Gastrocnemius medialis (tissue), 4 donors: ENCODE results near the gene PXDN. TPM values are rescaled to one million over a fixed set of nuclear protein-coding genes. Genes with fewer than 3 reads are reported as not detected.

Source experiments
- ATAC-seq, 2 donors: fragments of 150-250 bp; one replicate each; pipeline ENCODE4 v1.9.1; 2016
- DNase-seq, 2 donors: peaks; one replicate each; pipeline ENCODE4 v3.0.0-alpha.2; 2019
- H3K27ac ChIP-seq, 4 donors: fragments of 200-600 bp; sonication (generic); 1 replicate in 1 of 4; 2 replicates in 3 of 4; pipeline ENCODE4 v1.5.1; 2016 to 2018; ENCODE audit warnings: mild to moderate bottlenecking in 2 of 4, moderate library complexity in 1 of 4
- H3K27me3 ChIP-seq, 3 donors: fragments of 200-600 bp; sonication (generic) in 2 of 3; 1 replicate in 1 of 3; 2 replicates in 2 of 3; pipeline versions ENCODE4 v1.5.1 to v1.6.0; 2016 to 2019; ENCODE audit warnings: mild to moderate bottlenecking in 1 of 3, moderate library complexity in 1 of 3
- H3K36me3 ChIP-seq, 2 donors: fragments of 200-600 bp; sonication (generic) in 1 of 2; one replicate each; pipeline ENCODE4 v1.5.1; 2017 to 2018
- H3K4me1 ChIP-seq, 2 donors: fragments of 200-600 bp; sonication (generic) in 1 of 2; one replicate each; pipeline ENCODE4 v1.5.1; 2016 to 2017; ENCODE audit warnings: mild to moderate bottlenecking in 2 of 2
- H3K4me3 ChIP-seq, 4 donors: fragments of 200-600 bp; sonication (generic) in 3 of 4; 1 replicate in 1 of 4; 2 replicates in 3 of 4; pipeline ENCODE4 v1.5.1; 2016 to 2019; ENCODE audit warnings: mild to moderate bottlenecking in 2 of 4
- H3K9me3 ChIP-seq, 3 donors: fragments of 200-600 bp; sonication (generic) in 2 of 3; 1 replicate in 1 of 3; 2 replicates in 2 of 3; pipeline ENCODE4 v1.5.1; 2016 to 2019
- CTCF ChIP-seq, 5 experiments: fragments of 450-650 bp in 3 of 5; fragments of 200-600 bp in 2 of 5; sonication (generic) in 2 of 5; IDR thresholded peaks in 4 of 5; conservative IDR thresholded peaks in 1 of 5; 1 replicate in 4 of 5; 2 replicates in 1 of 5; pipeline ENCODE4 v1.5.1; 2016 to 2019; ENCODE audit warnings: antibody characterized with exemption in 5 of 5, mild to moderate bottlenecking in 3 of 5, moderate library complexity in 3 of 5
- POLR2A ChIP-seq, 2 donors: fragments of 450-650 bp; IDR thresholded peaks; one replicate each; pipeline ENCODE4 v1.6.1; 2017; ENCODE audit warnings: antibody characterized with exemption in 2 of 2, mild to moderate bottlenecking in 2 of 2, moderate library complexity in 2 of 2
- in situ Hi-C, 4 donors: fragments of 200-750 bp; cut with MboI; loops; one replicate each; pipeline versions ENCODE4 v1.15.0 to v1.8.0; 2017; ENCODE audit warnings: low sequenced_read_pairs in 4 of 4
- intact Hi-C: fragments of 100-400 bp; cut with DNase I; formaldehyde crosslinking; loops from one replicate; pipeline ENCODE4 v1.15.1; 2023; ENCODE audit warnings: low total_unique reads
- total RNA-seq, 4 donors: library from RNA; depleted of rRNA; stranded (reverse); fragments of >200 nt; gene quantifications; one replicate each; pipeline versions ENCODE4 v1.1.0 to v1.2.3, GENCODE V29; 2016

The PXDN gene
- total RNA-seq, 4 donors from 2014 or later, result 7.8 to 13.4 (median 10.3) TPM

DNA sequence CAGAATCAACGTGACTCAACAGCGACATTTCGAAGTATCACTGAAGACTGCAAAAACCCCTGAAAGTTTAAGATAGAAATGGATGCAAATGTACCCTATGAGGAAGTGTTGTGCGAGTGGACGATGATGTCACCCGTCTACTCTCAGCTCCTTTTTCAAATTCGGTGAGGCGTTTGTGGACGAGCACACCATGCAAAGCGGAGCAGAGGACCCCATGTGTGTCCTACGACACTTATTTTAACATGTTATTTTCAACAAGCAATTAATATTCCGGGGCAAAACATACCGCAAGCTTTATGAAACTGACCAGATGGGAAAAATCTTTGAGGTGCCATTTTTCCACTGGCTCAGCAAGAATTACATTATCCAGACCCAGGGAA, 2.0 kb downstream of the PXDN start:
- H3K27me3 ChIP-seq, result peaks cover 6 to 17% (median 17%) of the 10 kb centered on the region in 3 donors
- in situ Hi-C loops, result no loop called here
- H3K9me3 ChIP-seq, result no peaks in the 10 kb centered on the region
- peaks cover 3 to 12% of the 10 kb centered on the region in 2 donors for H3K4me1 ChIP-seq
- DNase-seq (no peak), ATAC-seq (no peak)
- intact Hi-C loops, result loop anchor here (2.0 kb wide), 1 partner anchor 89 kb away; no protein-coding TSS in a partner anchor
- H3K4me3 ChIP-seq, result peak overlapping the region; percentile 62 to 69 (median 68)
- no peak for TF ChIP-seq CTCF (IDR thresholded peaks at IDR 0.05 in 4 of 5, conservative IDR thresholded peaks at IDR 0.05 in 1 of 5)
- no peak for TF ChIP-seq POLR2A (IDR thresholded peaks at IDR 0.05)
- H3K27ac ChIP-seq, result peak overlapping the region; percentile 82 to 87 (median 84)
- H3K36me3 ChIP-seq, result no peaks in the 10 kb centered on the region

- ATAC-seq, result no peak
- in situ Hi-C loops (no loop called here), intact Hi-C loops (loop anchor here (2.0 kb wide), 1 partner anchor 89 kb away; no protein-coding TSS in a partner anchor)
- no peak overlapping the region for H3K4me3 ChIP-seq
- peaks cover 6 to 17% (median 14%) of the 10 kb centered on the region in 3 donors for H3K27me3 ChIP-seq
- no peak for DNase-seq
- peaks cover 3 to 12% of the 10 kb centered on the region in 2 donors for H3K4me1 ChIP-seq
- TF ChIP-seq POLR2A (IDR thresholded peaks at IDR 0.05), result no peak
- no peak for TF ChIP-seq CTCF (IDR thresholded peaks at IDR 0.05 in 4 of 5, conservative IDR thresholded peaks at IDR 0.05 in 1 of 5)
- no peaks in the 10 kb centered on the region for H3K9me3 ChIP-seq
- H3K27ac ChIP-seq, result peak overlapping the region in 3 of 4 donors; percentile 82 to 84 (median 84)
- no peaks in the 10 kb centered on the region for H3K36me3 ChIP-seq
Measured at GRCh38 chr2:1741851-1742250, 2.5 kb downstream of the PXDN start.

DNA sequence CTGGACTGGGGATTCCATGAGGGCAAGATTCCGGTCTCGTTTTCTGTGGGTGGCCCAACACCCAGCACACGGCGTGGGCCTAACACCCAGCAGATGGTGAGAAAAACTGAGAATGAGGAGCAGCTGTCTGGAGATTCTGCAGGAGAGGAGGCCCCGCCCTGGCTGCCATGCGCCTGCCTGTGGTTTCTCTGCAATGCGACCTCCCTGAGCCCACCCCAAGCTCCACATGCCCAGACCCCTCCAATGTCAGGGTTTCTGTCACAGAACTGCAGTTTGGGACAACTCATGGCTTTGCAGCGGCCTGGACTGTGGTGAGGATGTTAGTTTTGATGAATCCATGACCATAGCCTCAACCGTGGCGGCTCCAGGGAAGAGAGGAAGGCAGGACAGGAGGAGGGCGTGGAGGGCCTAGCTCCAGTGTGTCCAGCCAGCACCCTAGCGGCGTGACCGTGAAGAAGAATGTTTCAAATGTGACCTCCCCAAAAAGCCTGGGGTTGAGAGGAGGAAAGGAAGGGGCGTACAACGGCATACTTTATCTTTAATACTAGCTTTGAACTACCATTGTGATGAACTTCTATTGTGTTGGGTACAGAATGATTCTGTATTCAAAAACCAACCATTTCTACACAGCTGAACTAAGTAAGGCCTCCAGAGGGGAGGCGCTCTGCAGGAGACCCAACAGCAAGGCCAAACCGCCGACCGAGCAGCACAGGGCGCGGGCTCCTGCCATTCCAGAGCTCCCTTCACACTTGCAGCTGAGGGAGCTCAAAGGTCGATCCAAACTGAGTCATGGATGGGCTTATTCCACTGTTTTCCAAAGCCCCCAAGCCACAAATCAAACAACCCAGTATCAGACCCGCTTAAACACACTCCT, 3.4 kb downstream of the PXDN start:
- Histone ChIP-seq H3K4me3 (no peak overlapping the region), H3K27ac (peak overlapping the region; percentile 26 to 68 (median 50))
- in situ Hi-C loops, result no loop called here

DNA sequence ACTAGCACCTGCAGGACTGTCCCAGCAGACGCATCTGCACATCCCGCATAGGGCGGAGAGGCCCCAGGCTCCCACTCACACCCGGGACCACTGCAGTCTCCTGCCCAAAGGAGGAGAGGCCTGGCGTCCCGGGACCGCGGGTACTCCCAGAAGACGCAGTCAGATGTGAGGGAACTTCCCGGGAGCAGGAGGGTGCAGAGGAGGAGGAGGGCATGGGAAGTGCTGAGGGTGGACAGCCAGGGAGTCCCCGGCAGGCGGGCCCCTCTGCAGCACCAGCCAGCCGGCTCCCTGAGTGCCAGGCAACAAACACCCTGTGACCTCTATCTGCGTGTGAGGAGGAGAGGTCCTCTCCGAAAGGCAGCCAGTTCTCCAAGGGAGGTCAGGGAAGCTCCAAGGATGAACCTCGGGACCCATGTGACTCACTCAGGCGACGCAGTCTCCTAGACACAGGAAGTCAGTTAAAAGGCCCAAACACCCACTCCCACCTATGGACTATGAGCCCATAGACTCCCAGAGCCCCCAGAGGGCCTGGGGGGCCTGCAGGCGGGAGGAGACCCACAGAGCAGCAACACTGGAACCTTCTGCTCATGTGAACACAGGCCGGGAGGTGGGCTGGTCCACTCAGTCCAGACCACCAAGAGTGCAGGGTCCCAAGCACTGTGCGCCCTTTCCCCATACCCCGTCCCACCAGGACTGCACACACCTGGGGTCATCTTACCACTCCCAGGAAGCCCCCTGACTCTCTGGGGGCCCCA, 4.2 kb downstream of the PXDN start:
- no peaks in the 10 kb centered on the region for H3K9me3 ChIP-seq
- TF ChIP-seq POLR2A (IDR thresholded peaks at IDR 0.05) (no peak), CTCF (IDR thresholded peaks at IDR 0.05 in 4 of 5, conservative IDR thresholded peaks at IDR 0.05 in 1 of 5) (no peak)
- no peak overlapping the region for H3K4me3 ChIP-seq
- H3K4me1 ChIP-seq, result peaks cover 0 to 12% of the 10 kb centered on the region in 2 donors
- peaks cover 5 to 17% (median 6%) of the 10 kb centered on the region in 3 donors for H3K27me3 ChIP-seq
- no peak for DNase-seq
- intact Hi-C loops, result no loop called here
- H3K36me3 ChIP-seq, result no peaks in the 10 kb centered on the region
- peak overlapping the region; percentile 37 to 68 (median 66) for H3K27ac ChIP-seq
- ATAC-seq, result no peak
- in situ Hi-C loops, result no loop called here

More for the DNA sequence above, 3.4 kb downstream of the PXDN start:
- no peak for DNase-seq
- intact Hi-C loops, result no loop called here
- peaks cover 6 to 17% (median 13%) of the 10 kb centered on the region in 3 donors for H3K27me3 ChIP-seq
- peaks cover 3 to 12% of the 10 kb centered on the region in 2 donors for H3K4me1 ChIP-seq
- no peaks in the 10 kb centered on the region for H3K9me3 ChIP-seq
- TF ChIP-seq POLR2A (IDR thresholded peaks at IDR 0.05), result no peak
- no peak for TF ChIP-seq CTCF (IDR thresholded peaks at IDR 0.05 in 4 of 5, conservative IDR thresholded peaks at IDR 0.05 in 1 of 5)
- no peak for ATAC-seq
- H3K36me3 ChIP-seq, result no peaks in the 10 kb centered on the region
